H9 (cell line): Measurements from ENCODE around the gene ELAVL1. TPM values are rescaled to one million over a fixed set of nuclear protein-coding genes. Genes with fewer than 3 reads are reported as not detected.
A peak's percentile ranks its signal among the peaks of the same experiment; 100 is the strongest.

ENCODE experiments used
- DNase-seq: peaks from one replicate; pipeline ENCODE4 v3.0.0-alpha.2; 2017
- H2AFZ ChIP-seq: one replicate; pipeline ENCODE4 v1.6.1; 2013; ENCODE audit warnings: mild to moderate bottlenecking, low read length, control low read depth, moderate library complexity
- H2AK5ac ChIP-seq: 2 replicates; pipeline ENCODE4 v1.6.1; 2013; ENCODE audit warnings: low read length, control low read depth, mixed read lengths; ENCODE audit not compliant: insufficient read length
- H2BK120ac ChIP-seq: one replicate; pipeline ENCODE4 v1.6.1; 2013; ENCODE audit warnings: low read depth, mild to moderate bottlenecking, low read length, control low read depth, inconsistent platforms; ENCODE audit not compliant: poor library complexity, severe bottlenecking
- H2BK12ac ChIP-seq: 2 replicates; pipeline ENCODE4 v1.6.1; 2013; ENCODE audit warnings: low read length, control low read depth, mixed read lengths, low read depth; ENCODE audit not compliant: insufficient read length
- H2BK15ac ChIP-seq: 2 replicates; pipeline ENCODE4 v1.6.1; 2013; ENCODE audit warnings: low read depth, low read length, control low read depth
- H2BK20ac ChIP-seq: one replicate; pipeline ENCODE4 v1.6.1; 2013; ENCODE audit warnings: low read depth, mild to moderate bottlenecking, low read length, control low read depth, inconsistent platforms; ENCODE audit not compliant: poor library complexity, severe bottlenecking
- H2BK5ac ChIP-seq: 2 replicates; pipeline ENCODE4 v1.6.1; 2013; ENCODE audit warnings: low read length, control low read depth, mixed read lengths; ENCODE audit not compliant: insufficient read length
- H3K14ac ChIP-seq: 2 replicates; pipeline ENCODE4 v1.6.1; 2013; ENCODE audit warnings: low read length, control low read depth; ENCODE audit not compliant: insufficient read depth
- H3K18ac ChIP-seq: 2 replicates; pipeline ENCODE4 v1.6.1; 2013; ENCODE audit warnings: low read depth, mild to moderate bottlenecking, mixed read lengths, low read length, control low read depth; ENCODE audit not compliant: insufficient read length
- H3K23ac ChIP-seq: 2 replicates; pipeline ENCODE4 v1.6.1; 2013; ENCODE audit warnings: low read length, control low read depth, mixed read lengths, low read depth; ENCODE audit not compliant: insufficient read length
- H3K23me2 ChIP-seq: 2 replicates; pipeline ENCODE4 v1.6.1; 2013; ENCODE audit warnings: low read depth, mild to moderate bottlenecking, mixed read lengths, low read length, control low read depth; ENCODE audit not compliant: insufficient read length, poor library complexity, severe bottlenecking
- H3K27ac ChIP-seq: 2 replicates; pipeline ENCODE4 v1.5.1; 2013; ENCODE audit warnings: low read length, control low read depth, mixed read lengths, low read depth; ENCODE audit not compliant: insufficient read length
- H3K27me3 ChIP-seq: 2 replicates; pipeline ENCODE4 v1.6.1; 2013; ENCODE audit warnings: low read length, control low read depth, inconsistent platforms; ENCODE audit not compliant: insufficient read depth
- H3K4ac ChIP-seq: 2 replicates; pipeline ENCODE4 v1.6.1; 2013; ENCODE audit warnings: low read depth, mild to moderate bottlenecking, control low read depth, inconsistent platforms, low read length, moderate library complexity
- H3K4me1 ChIP-seq: 2 replicates; pipeline ENCODE4 v1.6.1; 2013; ENCODE audit warnings: low read length, control low read depth, inconsistent platforms; ENCODE audit not compliant: insufficient read depth
- H3K4me2 ChIP-seq: 2 replicates; pipeline ENCODE4 v1.6.1; 2013; ENCODE audit warnings: low read length, control low read depth, mixed read lengths; ENCODE audit not compliant: insufficient read length, insufficient read depth
- H3K56ac ChIP-seq: 2 replicates; pipeline ENCODE4 v1.6.1; 2013; ENCODE audit warnings: low read depth, mild to moderate bottlenecking, mixed read lengths, low read length, control low read depth; ENCODE audit not compliant: insufficient read length
- H3K79me1 ChIP-seq: 2 replicates; pipeline ENCODE4 v1.6.1; 2013; ENCODE audit warnings: low read depth, mild to moderate bottlenecking, moderate library complexity, low read length, control low read depth, inconsistent platforms; ENCODE audit not compliant: insufficient read depth, poor library complexity, severe bottlenecking
- H3K79me2 ChIP-seq: 2 replicates; pipeline ENCODE4 v1.6.1; 2013; ENCODE audit warnings: low read length, control low read depth, inconsistent platforms; ENCODE audit not compliant: insufficient read depth
- H3K9ac ChIP-seq: 2 replicates; pipeline ENCODE4 v1.6.1; 2013; ENCODE audit warnings: low read length, control low read depth, mixed read lengths; ENCODE audit not compliant: insufficient read length; ENCODE audit errors: extremely low read depth
- H3K9me3 ChIP-seq: one replicate; pipeline ENCODE4 v1.6.1; 2013; ENCODE audit warnings: low read depth, low read length, inconsistent platforms; ENCODE audit not compliant: control insufficient read depth
- H3T11ph ChIP-seq: one replicate; pipeline ENCODE4 v1.6.1; 2013; ENCODE audit warnings: mild to moderate bottlenecking, low read length, control low read depth, inconsistent platforms
- H4K20me1 ChIP-seq: one replicate; pipeline ENCODE4 v1.6.1; 2013; ENCODE audit not compliant: control insufficient read depth, insufficient read length, insufficient read depth
- H4K5ac ChIP-seq: 2 replicates; pipeline ENCODE4 v1.6.1; 2013; ENCODE audit warnings: low read depth, mild to moderate bottlenecking, mixed read lengths, low read length, control low read depth; ENCODE audit not compliant: insufficient read length
- H4K8ac ChIP-seq: replicated peaks from 2 replicates; pipeline ENCODE4 v1.6.1; 2013; ENCODE audit warnings: low read length, control low read depth, mixed read lengths, low read depth; ENCODE audit not compliant: insufficient read length
- H4K91ac ChIP-seq: 2 replicates; pipeline ENCODE4 v1.6.1; 2013; ENCODE audit warnings: low read depth, mild to moderate bottlenecking, moderate library complexity, mixed read lengths, low read length, control low read depth; ENCODE audit not compliant: insufficient read length
- H3K27ac Mint-ChIP-seq, 3 experiments: 2 replicates in 2 of 3; 3 replicates in 1 of 3; pipeline ENCODE4 v1.8.0; 2020 to 2021; ENCODE audit warnings: mixed read lengths in 3 of 3, mild to moderate bottlenecking in 1 of 3, moderate library complexity in 1 of 3
- H3K27me3 Mint-ChIP-seq: 2 replicates; pipeline ENCODE4 v1.8.0; 2021; ENCODE audit warnings: low read depth, mild to moderate bottlenecking, moderate library complexity, mixed read lengths
- H3K36me3 Mint-ChIP-seq, 3 experiments: 2 replicates in 2 of 3; 3 replicates in 1 of 3; pipeline ENCODE4 v1.8.0; 2020 to 2021; ENCODE audit warnings: low read depth in 3 of 3, mixed read lengths in 3 of 3; ENCODE audit not compliant: insufficient read depth in 1 of 3
- H3K4me1 Mint-ChIP-seq, 2 experiments: 2 replicates each; pipeline ENCODE4 v1.8.0; 2020; ENCODE audit warnings: mixed read lengths in 2 of 2
- H3K4me3 Mint-ChIP-seq, 2 experiments: 2 replicates in 1 of 2; 3 replicates in 1 of 2; pipeline ENCODE4 v1.8.0; 2020 to 2021; ENCODE audit warnings: mild to moderate bottlenecking in 2 of 2, mixed read lengths in 2 of 2, moderate library complexity in 1 of 2
- H3K9me3 Mint-ChIP-seq, 2 experiments: 2 replicates in 1 of 2; 3 replicates in 1 of 2; pipeline ENCODE4 v1.8.0; 2020; ENCODE audit warnings: mild to moderate bottlenecking in 2 of 2, mixed read lengths in 2 of 2, moderate library complexity in 1 of 2
- WGBS: extraction: QIAGEN DNeasy Blood & Tissue Kit; methylation state at CpG from one replicate; pipeline ENCODE4 v1.1.7; 2013; ENCODE audit warnings: missing lambda C conversion rate, low lambda C conversion rate, mixed read lengths; ENCODE audit not compliant: insufficient read length; ENCODE audit errors: extremely low coverage; 5-methylcytosine and 5-hydroxymethylcytosine counted together
- total RNA-seq: library from RNA; stranded (reverse); gene quantifications from 2 replicates; pipeline ENCODE4 v1.2.1, GENCODE V29; 2021
- TF ChIP-seq, protein P1 (sequence below): fragments of 200-600 bp; sonication (generic); conservative IDR thresholded peaks from 3 replicates; pipeline ENCODE4 v1.8.0; 2021; ENCODE audit warnings: antibody characterized with exemption, mild to moderate bottlenecking

ELAVL1 gene
- total RNA-seq, 1 experiment from 2014 or later: 149 TPM

DNA sequence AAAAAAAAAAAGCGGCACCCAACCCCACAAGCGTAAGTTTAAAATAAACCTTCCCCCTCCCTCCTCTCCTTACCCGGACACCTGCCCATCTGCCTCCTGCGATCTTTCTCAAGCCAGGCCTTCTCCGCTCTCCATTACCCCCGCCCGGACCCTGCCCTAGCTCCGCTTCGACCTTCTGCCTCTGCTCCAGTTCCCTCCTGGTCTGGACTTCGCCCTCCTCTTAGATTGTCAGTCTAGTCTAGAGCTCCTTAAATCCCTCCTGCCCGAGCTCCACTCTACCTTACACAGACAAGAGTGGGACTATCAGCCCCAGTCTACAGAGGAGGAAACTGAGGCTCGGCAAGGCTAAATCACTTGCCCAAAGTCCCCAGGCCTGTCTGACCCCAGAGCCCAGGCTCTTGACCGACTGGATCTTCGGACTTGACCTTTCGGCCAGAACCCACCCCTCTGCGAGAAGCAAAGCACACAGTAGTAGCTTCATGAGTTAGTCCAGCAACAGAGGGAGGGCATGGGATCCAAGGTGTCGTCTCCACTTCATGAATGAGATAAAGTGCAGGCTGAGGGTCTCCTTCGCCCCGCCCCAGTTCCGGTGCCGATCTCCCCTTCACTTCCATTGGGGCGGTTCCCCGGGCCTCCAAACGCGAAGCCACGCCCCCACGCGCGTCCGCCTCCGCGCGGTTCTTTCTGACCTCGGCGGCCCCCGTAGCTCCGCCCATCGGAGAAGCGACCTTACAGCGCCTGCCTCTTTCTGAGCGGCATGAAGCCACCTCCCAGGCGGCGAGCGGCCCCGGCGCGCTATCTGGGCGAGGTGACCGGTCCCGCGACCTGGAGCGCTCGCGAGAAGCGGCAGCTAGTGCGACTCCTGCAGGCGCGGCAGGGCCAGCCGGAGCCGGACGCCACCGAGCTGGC is 85.6 kb downstream of the ELAVL1 start, which contains the start of gene SNAPC2:
TSS of gene SNAPC2 (plus strand) at position 729 of the 909 bp plus-strand sequence. CDS start at position 758, 29 bp downstream.
- Histone ChIP-seq H4K91ac (no peak within 1 kb of the TSS), H3T11ph (no peak within 1 kb of the TSS), H2AK5ac (no peak within 1 kb of the TSS), H4K8ac (no peak within 1 kb of the TSS), H2AFZ (no peak within 1 kb of the TSS), H2BK5ac (no peak within 1 kb of the TSS), H3K79me2 (no peaks in the 10 kb centered on the region), H4K20me1 (no peaks in the 10 kb centered on the region), H2BK15ac (no peak within 1 kb of the TSS), H3K27ac (no peak within 1 kb of the TSS), H3K23ac (no peak within 1 kb of the TSS), H3K9me3 (no peaks in the 10 kb centered on the region), H3K27me3 (peaks cover 16% of the 10 kb centered on the region; the same call in 1 of the 2 replicates), H2BK20ac (no peak within 1 kb of the TSS), H3K56ac (no peak within 1 kb of the TSS), H3K79me1 (no peaks in the 10 kb centered on the region), H3K4me2 (peak within 1 kb of the TSS; percentile 63), H3K18ac (peak within 1 kb of the TSS; percentile 12), H3K9ac (no peak within 1 kb of the TSS), H3K4ac (no peak within 1 kb of the TSS), H3K4me1 (no peaks in the 10 kb centered on the region), H3K23me2 (peaks cover 17% of the 10 kb centered on the region), H2BK120ac (no peak within 1 kb of the TSS), H4K5ac (no peak within 1 kb of the TSS), H3K14ac (no peak within 1 kb of the TSS; the same call in 1 of the 2 replicates), H2BK12ac (no peak within 1 kb of the TSS)
- TF ChIP-seq, protein P1, sequence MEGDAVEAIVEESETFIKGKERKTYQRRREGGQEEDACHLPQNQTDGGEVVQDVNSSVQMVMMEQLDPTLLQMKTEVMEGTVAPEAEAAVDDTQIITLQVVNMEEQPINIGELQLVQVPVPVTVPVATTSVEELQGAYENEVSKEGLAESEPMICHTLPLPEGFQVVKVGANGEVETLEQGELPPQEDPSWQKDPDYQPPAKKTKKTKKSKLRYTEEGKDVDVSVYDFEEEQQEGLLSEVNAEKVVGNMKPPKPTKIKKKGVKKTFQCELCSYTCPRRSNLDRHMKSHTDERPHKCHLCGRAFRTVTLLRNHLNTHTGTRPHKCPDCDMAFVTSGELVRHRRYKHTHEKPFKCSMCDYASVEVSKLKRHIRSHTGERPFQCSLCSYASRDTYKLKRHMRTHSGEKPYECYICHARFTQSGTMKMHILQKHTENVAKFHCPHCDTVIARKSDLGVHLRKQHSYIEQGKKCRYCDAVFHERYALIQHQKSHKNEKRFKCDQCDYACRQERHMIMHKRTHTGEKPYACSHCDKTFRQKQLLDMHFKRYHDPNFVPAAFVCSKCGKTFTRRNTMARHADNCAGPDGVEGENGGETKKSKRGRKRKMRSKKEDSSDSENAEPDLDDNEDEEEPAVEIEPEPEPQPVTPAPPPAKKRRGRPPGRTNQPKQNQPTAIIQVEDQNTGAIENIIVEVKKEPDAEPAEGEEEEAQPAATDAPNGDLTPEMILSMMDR: no peak
- no CpG with 5 or more reads among the region's 62 CpGs for WGBS
- DNase-seq: peak; percentile 97
- H3K4me3 Mint-ChIP-seq: peak within 1 kb of the TSS; percentile 67 to 84
- peaks cover 7 to 13% (median 12%) of the 10 kb centered on the region in 3 experiments; a peak in 5 of 7 replicates for H3K36me3 Mint-ChIP-seq
- H3K27me3 Mint-ChIP-seq: peaks cover 46% of the 10 kb centered on the region
- H3K27ac Mint-ChIP-seq: peak within 1 kb of the TSS; percentile 55 to 95 (median 89); a peak in 5 of 7 replicates
- no peaks in the 10 kb centered on the region; a peak in 1 of 5 replicates for H3K9me3 Mint-ChIP-seq
- H3K4me1 Mint-ChIP-seq: peaks cover 22 to 30% of the 10 kb centered on the region in 2 experiments
